H1 (cell line): ENCODE measurements around the gene ADNP2. TPM values are rescaled to one million over a fixed set of nuclear protein-coding genes. Genes with fewer than 3 reads are reported as not detected.

Source experiments
- CHD7 ChIP-seq: fragments of 300-600 bp; sonication (generic); IDR thresholded peaks from 2 replicates; pipeline ENCODE4 v1.7.1; 2012; ENCODE audit warnings: low read length, moderate library complexity, mild to moderate bottlenecking, inconsistent platforms; ENCODE audit not compliant: insufficient replicate concordance
- HDAC2 ChIP-seq, 2 experiments: fragments of 300-600 bp in 1 of 2; sonication (generic) in 1 of 2; IDR thresholded peaks; 2 replicates each; pipeline ENCODE4 v1.6.1; 2011 to 2012; ENCODE audit warnings: low read depth in 2 of 2, low read length in 2 of 2, mild to moderate bottlenecking in 2 of 2, moderate library complexity in 2 of 2, borderline replicate concordance in 1 of 2, inconsistent platforms in 1 of 2
- NRF1 ChIP-seq: IDR thresholded peaks from 2 replicates; pipeline ENCODE4 v1.6.1; 2011; ENCODE audit warnings: mild to moderate bottlenecking, low read depth, low read length, improper control_type of control experiment
- SUZ12 ChIP-seq: fragments of 200-600 bp; sonication (generic); IDR thresholded peaks from 2 replicates; pipeline ENCODE4 v1.6.1; 2012; ENCODE audit warnings: mild to moderate bottlenecking, inconsistent platforms, low read length, moderate library complexity, mixed read lengths
- TCF12 ChIP-seq: IDR thresholded peaks from 2 replicates; pipeline ENCODE4 v1.6.1; 2011; ENCODE audit warnings: low read depth, mild to moderate bottlenecking, low read length
- polyA plus RNA-seq, 7 experiments: library from polyadenylated mRNA; depleted of rRNA in 3 of 7; stranded (reverse) in 5 of 7; unstranded in 2 of 7; fragments of >200 nt in 5 of 7; fragments of 200-250 nt in 2 of 7; gene quantifications; 1 replicate in 5 of 7; 2 replicates in 1 of 7; 4 replicates in 1 of 7; pipeline versions ENCODE4 v1.2.1 to v1.2.3, GENCODE V29; 2011 to 2013; ENCODE audit warnings: missing spikeins in 2 of 7, mixed read lengths in 2 of 7
- total RNA-seq: library from RNA; stranded (reverse); fragmentation: NEBNext Ultra II Directional; extraction: Animal tissue kit (Norgen Biotek cat#: 25700); gene quantifications from 2 replicates; pipeline ENCODE4 v1.2.1, GENCODE V29; 2021

ADNP2 gene
- total and polyA plus RNA-seq, 2 of the 8 experiments (the other 6 are each of a cell fraction or from before 2014, with no cell fraction given): 25.1 to 61.6 TPM

GRCh38 chr18:80171054-80171872, 62.2 kb downstream of the ADNP2 start (continued):
- no peak for TF ChIP-seq CHD7
- TF ChIP-seq HDAC2 (IDR thresholded peaks at IDR 0.05; ENCODE audit: borderline replicate concordance in 1 of 2, low read depth in 2 of 2, low read length in 2 of 2): no peak
- TF ChIP-seq NRF1: no peak
- TF ChIP-seq SUZ12: no peak
- TF ChIP-seq TCF12: no peak
